ENCODE results near the gene HLX.

The HLX gene

DNA sequence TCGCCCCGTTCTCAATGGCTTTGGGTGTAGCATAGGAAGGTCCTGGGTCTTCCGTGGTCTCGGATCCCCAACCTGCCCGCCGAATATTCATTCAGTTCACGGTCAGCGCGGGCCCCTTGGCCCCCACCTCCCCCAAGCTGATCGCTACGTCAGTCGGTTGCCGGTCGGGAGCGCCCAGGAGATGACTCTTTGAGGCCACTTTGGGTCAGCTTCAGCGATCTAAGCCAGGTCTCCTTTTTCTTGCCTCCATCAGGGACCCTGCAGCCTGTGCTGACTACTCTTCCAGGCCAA, 12.8 kb downstream of the HLX start:
- Histone ChIP-seq H3K36me3 (ENCODE audit: low read length) (no peaks in the 10 kb centered on the region), H3K9me2 (replicated peaks; ENCODE audit: insufficient read depth, low read length) (no peaks in the 10 kb centered on the region), H3K79me2 (ENCODE audit: insufficient read depth, low read length) (no peaks in the 10 kb centered on the region), H3K9ac (ENCODE audit: low read length) (no peak overlapping the region), H2AFZ (ENCODE audit: low read depth, low read length, severe bottlenecking) (no peak overlapping the region), H3K27me3 (ENCODE audit: low read length) (no peaks in the 10 kb centered on the region), H4K20me1 (ENCODE audit: low read depth, low read length) (no peaks in the 10 kb centered on the region), H3F3A (ENCODE audit: insufficient read depth) (no peaks in the 10 kb centered on the region), H3K27ac (ENCODE audit: low read depth, low read length) (no peak overlapping the region), H3K4me2 (ENCODE audit: low read depth, low read length, poor library complexity, severe bottlenecking) (no peak overlapping the region), H3K4me3 (ENCODE audit: insufficient read depth, low read length, poor library complexity, severe bottlenecking) (no peak overlapping the region), H3K9me3 (ENCODE audit: insufficient read depth, low read length) (no peaks in the 10 kb centered on the region)
- TF ChIP-seq CTCF (IDR thresholded peaks at IDR 0.05; ENCODE audit: insufficient read depth, low read length, poor library complexity, severe bottlenecking) (no peak), EZH2phosphoT487 (conservative IDR thresholded peaks at IDR 0.05; ENCODE audit: low read length) (no peak)

- Histone ChIP-seq H3K4me2 (ENCODE audit: low read depth, low read length, poor library complexity, severe bottlenecking) (no peak overlapping the region), H4K20me1 (ENCODE audit: low read depth, low read length) (no peaks in the 10 kb centered on the region), H3K9me2 (replicated peaks; ENCODE audit: insufficient read depth, low read length) (no peaks in the 10 kb centered on the region), H3K36me3 (ENCODE audit: low read length) (no peaks in the 10 kb centered on the region), H3K79me2 (ENCODE audit: insufficient read depth, low read length) (no peaks in the 10 kb centered on the region), H3K27ac (ENCODE audit: low read depth, low read length) (no peak overlapping the region), H3K27me3 (ENCODE audit: low read length) (no peaks in the 10 kb centered on the region), H3K9me3 (ENCODE audit: insufficient read depth, low read length) (no peaks in the 10 kb centered on the region), H3K9ac (ENCODE audit: low read length) (no peak overlapping the region), H3K4me3 (ENCODE audit: insufficient read depth, low read length, poor library complexity, severe bottlenecking) (no peak overlapping the region), H2AFZ (ENCODE audit: low read depth, low read length, severe bottlenecking) (no peak overlapping the region), H3F3A (ENCODE audit: insufficient read depth) (no peaks in the 10 kb centered on the region)
- TF ChIP-seq EZH2phosphoT487 (conservative IDR thresholded peaks at IDR 0.05; ENCODE audit: low read length) (no peak), CTCF (IDR thresholded peaks at IDR 0.05; ENCODE audit: insufficient read depth, low read length, poor library complexity, severe bottlenecking) (no peak)
Observed at GRCh38 chr1:220892997-220893700, 13.9 kb downstream of the HLX start.

- Histone ChIP-seq H3K9me3 (ENCODE audit: insufficient read depth, low read length) (no peaks in the 10 kb centered on the region), H3K9me2 (replicated peaks; ENCODE audit: insufficient read depth, low read length) (no peaks in the 10 kb centered on the region), H3K27ac (ENCODE audit: low read depth, low read length) (no peak overlapping the region), H3K4me2 (ENCODE audit: low read depth, low read length, poor library complexity, severe bottlenecking) (no peak overlapping the region), H3K27me3 (ENCODE audit: low read length) (no peaks in the 10 kb centered on the region), H3K9ac (ENCODE audit: low read length) (no peak overlapping the region), H3K79me2 (ENCODE audit: insufficient read depth, low read length) (no peaks in the 10 kb centered on the region), H3K4me3 (ENCODE audit: insufficient read depth, low read length, poor library complexity, severe bottlenecking) (no peak overlapping the region), H3K36me3 (ENCODE audit: low read length) (no peaks in the 10 kb centered on the region), H4K20me1 (ENCODE audit: low read depth, low read length) (no peaks in the 10 kb centered on the region), H2AFZ (ENCODE audit: low read depth, low read length, severe bottlenecking) (no peak overlapping the region), H3F3A (ENCODE audit: insufficient read depth) (no peaks in the 10 kb centered on the region)
- TF ChIP-seq CTCF (IDR thresholded peaks at IDR 0.05; ENCODE audit: insufficient read depth, low read length, poor library complexity, severe bottlenecking) = no peak
Observed at GRCh38 chr1:220893701-220894024, 14.4 kb downstream of the HLX start.

Data from SU-DHL-6 (cell line).